SU-DHL-6 (cell line): ENCODE results near the gene ERCC4.

Source experiments
- H2AFZ ChIP-seq: fragments of 200-600 bp; sonication (generic); 2 replicates; pipeline ENCODE4 v1.6.1; 2014; ENCODE audit warnings: low read depth, mild to moderate bottlenecking, moderate library complexity, mixed read lengths, antibody characterized with exemption, low read length; ENCODE audit not compliant: severe bottlenecking
- H3F3A ChIP-seq: fragments of 200-600 bp; shearing (Covaris generic); 2 replicates; pipeline ENCODE4 v1.6.0; 2016; ENCODE audit warnings: antibody characterized with exemption, mild to moderate bottlenecking; ENCODE audit not compliant: insufficient read depth
- H3K27ac ChIP-seq: fragments of 200-600 bp; sonication (generic); 2 replicates; pipeline ENCODE4 v1.5.1; 2016; ENCODE audit warnings: low read depth, mild to moderate bottlenecking, low read length, moderate library complexity, mixed read lengths
- H3K27me3 ChIP-seq: fragments of 200-600 bp; sonication (generic), shearing (Covaris generic); 2 replicates; pipeline ENCODE4 v1.6.0; 2014; ENCODE audit warnings: mild to moderate bottlenecking, low read length
- H3K36me3 ChIP-seq: fragments of 200-600 bp; sonication (generic); 2 replicates; pipeline ENCODE4 v1.6.1; 2014; ENCODE audit warnings: mild to moderate bottlenecking, low read length, mixed read lengths
- H3K4me2 ChIP-seq: fragments of 300-600, 200-600 bp; shearing (Covaris generic), sonication (generic); 2 replicates; pipeline ENCODE4 v1.6.0; 2014; ENCODE audit warnings: low read length, low read depth, mild to moderate bottlenecking; ENCODE audit not compliant: poor library complexity, severe bottlenecking
- H3K4me3 ChIP-seq: fragments of 200-600 bp; sonication (generic); 2 replicates; pipeline ENCODE4 v1.5.1; 2014; ENCODE audit warnings: antibody characterized with exemption, low read length, mild to moderate bottlenecking, mixed read lengths; ENCODE audit not compliant: insufficient read depth, poor library complexity, severe bottlenecking
- H3K79me2 ChIP-seq: fragments of 200-600 bp; sonication (generic); 2 replicates; pipeline ENCODE4 v1.6.1; 2014; ENCODE audit warnings: mild to moderate bottlenecking, low read length, moderate library complexity; ENCODE audit not compliant: insufficient read depth
- H3K9ac ChIP-seq: fragments of 200-600 bp; sonication (generic); 2 replicates; pipeline ENCODE4 v1.7.0; 2014; ENCODE audit warnings: mild to moderate bottlenecking, low read length
- H3K9me2 ChIP-seq: fragments of 200-600 bp; sonication (generic); replicated peaks from 2 replicates; pipeline ENCODE4 v1.6.1; 2014; ENCODE audit warnings: low read length; ENCODE audit not compliant: insufficient read depth
- H3K9me3 ChIP-seq: fragments of 200-600 bp; sonication (generic); 2 replicates; pipeline ENCODE4 v1.6.1; 2014; ENCODE audit warnings: low read length, mixed read lengths; ENCODE audit not compliant: insufficient read depth
- H4K20me1 ChIP-seq: fragments of 200-600 bp; sonication (generic); 2 replicates; pipeline ENCODE4 v1.6.1; 2014; ENCODE audit warnings: low read depth, mild to moderate bottlenecking, antibody characterized with exemption, low read length, moderate library complexity, mixed read lengths
- EZH2phosphoT487 ChIP-seq: fragments of 200-600 bp; sonication (generic), shearing (Covaris generic); conservative IDR thresholded peaks from 2 replicates; pipeline ENCODE4 v1.6.1; 2018; ENCODE audit warnings: mild to moderate bottlenecking, antibody characterized with exemption, low read length, moderate library complexity, mixed read lengths
- TF ChIP-seq, protein P1 (sequence below): fragments of 200-600 bp; sonication (generic); IDR thresholded peaks from one replicate; pipeline ENCODE4 v1.5.1; 2017; ENCODE audit warnings: antibody characterized with exemption, mild to moderate bottlenecking, low read length, moderate library complexity; ENCODE audit not compliant: insufficient read depth, poor library complexity, severe bottlenecking

ERCC4 gene

DNA sequence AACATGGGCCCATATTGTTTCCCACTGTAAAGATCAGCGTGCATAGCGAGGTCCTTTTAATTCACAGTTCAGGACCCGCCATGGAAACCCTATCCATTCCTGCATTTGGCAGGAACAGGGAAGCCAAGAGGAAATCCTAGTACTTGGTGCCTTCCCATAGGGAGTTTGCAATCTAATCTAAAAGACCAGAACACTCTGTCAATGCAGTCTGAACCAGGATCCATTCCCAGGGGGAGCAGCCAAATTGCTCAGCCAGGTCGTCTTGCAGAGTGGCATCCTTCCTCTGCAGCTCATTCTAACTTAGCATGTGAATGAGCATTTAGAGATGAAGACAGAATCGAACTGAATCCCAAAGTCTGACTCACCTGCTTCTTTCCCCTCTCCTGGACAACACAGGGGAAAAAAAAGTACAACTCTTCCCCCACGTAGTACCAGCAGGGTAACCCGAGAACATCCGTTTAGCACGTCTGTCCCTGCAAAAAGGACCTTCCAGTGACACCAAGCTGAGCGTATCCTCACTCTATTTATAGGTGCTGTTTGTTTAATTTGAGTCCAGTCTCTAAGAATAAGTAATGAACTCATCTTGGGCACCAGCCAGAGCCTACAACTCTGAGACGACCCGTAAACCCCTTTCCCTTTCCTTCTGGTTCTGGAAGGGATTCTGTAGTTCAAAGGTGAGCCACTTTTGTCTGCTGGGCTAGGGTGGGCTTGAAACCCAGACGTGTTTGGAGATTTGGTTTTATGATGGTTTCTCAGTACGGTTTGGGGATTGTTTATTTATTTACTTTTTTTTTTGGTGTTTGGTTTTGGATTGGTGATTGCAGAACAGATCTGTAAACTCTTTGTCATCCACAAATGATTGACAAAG is 74.5 kb downstream of the ERCC4 start:
- Histone ChIP-seq H3K9me2 (no peaks in the 10 kb centered on the region), H3K9me3 (no peaks in the 10 kb centered on the region), H3K27me3 (no peaks in the 10 kb centered on the region), H3K4me2 (no peak overlapping the region), H3F3A (0 out of 2 replicates have a peak, but pooled peaks cover 6% of the 10 kb centered on the region), H2AFZ (no peak overlapping the region), H3K79me2 (no peaks in the 10 kb centered on the region), H3K36me3 (no peaks in the 10 kb centered on the region), H3K4me3 (no peak overlapping the region), H4K20me1 (no peaks in the 10 kb centered on the region), H3K9ac (no peak overlapping the region), H3K27ac (no peak overlapping the region)
- TF ChIP-seq, protein P1, sequence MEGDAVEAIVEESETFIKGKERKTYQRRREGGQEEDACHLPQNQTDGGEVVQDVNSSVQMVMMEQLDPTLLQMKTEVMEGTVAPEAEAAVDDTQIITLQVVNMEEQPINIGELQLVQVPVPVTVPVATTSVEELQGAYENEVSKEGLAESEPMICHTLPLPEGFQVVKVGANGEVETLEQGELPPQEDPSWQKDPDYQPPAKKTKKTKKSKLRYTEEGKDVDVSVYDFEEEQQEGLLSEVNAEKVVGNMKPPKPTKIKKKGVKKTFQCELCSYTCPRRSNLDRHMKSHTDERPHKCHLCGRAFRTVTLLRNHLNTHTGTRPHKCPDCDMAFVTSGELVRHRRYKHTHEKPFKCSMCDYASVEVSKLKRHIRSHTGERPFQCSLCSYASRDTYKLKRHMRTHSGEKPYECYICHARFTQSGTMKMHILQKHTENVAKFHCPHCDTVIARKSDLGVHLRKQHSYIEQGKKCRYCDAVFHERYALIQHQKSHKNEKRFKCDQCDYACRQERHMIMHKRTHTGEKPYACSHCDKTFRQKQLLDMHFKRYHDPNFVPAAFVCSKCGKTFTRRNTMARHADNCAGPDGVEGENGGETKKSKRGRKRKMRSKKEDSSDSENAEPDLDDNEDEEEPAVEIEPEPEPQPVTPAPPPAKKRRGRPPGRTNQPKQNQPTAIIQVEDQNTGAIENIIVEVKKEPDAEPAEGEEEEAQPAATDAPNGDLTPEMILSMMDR, result no peak
- TF ChIP-seq EZH2phosphoT487, result no peak

DNA sequence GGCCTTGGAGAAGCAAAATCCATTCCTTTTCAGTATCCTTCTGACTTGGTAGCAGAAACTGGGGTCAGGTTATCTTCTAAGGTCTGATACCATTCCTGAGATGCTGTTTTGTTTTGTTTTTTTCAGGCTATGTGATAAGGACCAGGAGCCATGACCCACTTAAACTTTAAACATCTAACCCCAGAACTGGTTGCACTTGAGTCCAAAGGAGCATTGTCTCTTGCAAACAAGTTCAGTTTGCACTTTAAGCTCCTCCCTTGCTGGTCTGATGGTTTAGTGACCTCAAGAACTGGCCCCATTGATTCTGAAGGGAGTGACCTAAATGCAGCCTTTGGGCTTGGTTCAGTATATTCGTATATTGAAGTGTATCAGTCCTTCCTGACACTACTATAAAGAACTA is 75.2 kb downstream of the ERCC4 start:
- TF ChIP-seq, protein P1, result no peak
- no peak for TF ChIP-seq EZH2phosphoT487
- H3K4me3 ChIP-seq, result no peak overlapping the region
- no peaks in the 10 kb centered on the region for H4K20me1 ChIP-seq
- H3K4me2 ChIP-seq, result no peak overlapping the region
- no peaks in the 10 kb centered on the region for H3K9me3 ChIP-seq
- no peaks in the 10 kb centered on the region for H3K9me2 ChIP-seq
- no peak overlapping the region for H3K27ac ChIP-seq
- H2AFZ ChIP-seq, result no peak overlapping the region
- H3F3A ChIP-seq, result 0 out of 2 replicates have a peak, but pooled peaks cover 6% of the 10 kb centered on the region
- no peaks in the 10 kb centered on the region for H3K27me3 ChIP-seq
- H3K36me3 ChIP-seq, result no peaks in the 10 kb centered on the region
- no peaks in the 10 kb centered on the region for H3K79me2 ChIP-seq
- no peak overlapping the region for H3K9ac ChIP-seq

DNA sequence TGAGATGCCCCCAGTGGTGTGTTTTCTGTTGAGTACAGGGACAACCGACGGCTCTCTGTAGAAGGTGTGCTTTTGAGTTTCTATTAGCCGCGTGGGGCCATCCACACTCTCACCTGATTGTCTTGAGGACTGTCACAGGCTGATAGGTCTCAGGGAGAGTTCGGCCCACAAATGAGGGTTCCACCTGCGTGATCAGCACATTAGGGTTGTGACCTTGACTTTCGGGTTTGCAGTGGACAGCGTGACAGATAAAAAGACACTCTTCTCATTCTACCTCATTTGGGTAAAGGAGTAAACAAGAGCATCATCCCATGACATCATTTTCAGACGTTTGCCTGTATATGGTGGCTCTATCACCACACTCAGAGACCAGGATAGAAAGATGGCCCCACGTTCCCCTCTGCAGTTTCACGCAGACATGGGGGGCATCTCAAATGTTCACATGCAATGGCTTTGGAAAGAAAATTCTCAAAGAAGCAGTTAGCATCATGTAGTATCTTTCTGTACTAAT is 76.9 kb downstream of the ERCC4 start:
- Histone ChIP-seq H3K27me3 (no peaks in the 10 kb centered on the region), H4K20me1 (no peaks in the 10 kb centered on the region), H3K4me2 (no peak overlapping the region), H3K4me3 (no peak overlapping the region), H3K9me2 (no peaks in the 10 kb centered on the region), H2AFZ (no peak overlapping the region), H3F3A (0 out of 2 replicates have a peak, but pooled peaks cover 6% of the 10 kb centered on the region), H3K9ac (no peak overlapping the region), H3K36me3 (no peaks in the 10 kb centered on the region), H3K27ac (no peak overlapping the region), H3K9me3 (no peaks in the 10 kb centered on the region), H3K79me2 (no peaks in the 10 kb centered on the region)
- no peak for TF ChIP-seq EZH2phosphoT487
- TF ChIP-seq, protein P1, result no peak
